Mucosa of stomach (tissue), 1 donor: ENCODE measurements around the gene SNAPIN.
A peak's percentile ranks its signal among the peaks of the same experiment; 100 is the strongest.

Source experiments
- H3K27me3 ChIP-seq: one replicate; pipeline ENCODE4 v1.7.0; 2013; ENCODE audit warnings: mild to moderate bottlenecking, low read length; ENCODE audit not compliant: control insufficient read depth, insufficient read depth
- H3K36me3 ChIP-seq: one replicate; pipeline ENCODE4 v1.7.0; 2013; ENCODE audit warnings: low read length; ENCODE audit not compliant: control insufficient read depth, insufficient read depth
- H3K4me1 ChIP-seq: one replicate; pipeline ENCODE4 v1.7.0; 2013; ENCODE audit warnings: mild to moderate bottlenecking, low read length; ENCODE audit not compliant: control insufficient read depth, insufficient read depth
- H3K4me3 ChIP-seq: one replicate; pipeline ENCODE4 v1.7.0; 2013; ENCODE audit warnings: low read length
- H3K9ac ChIP-seq: one replicate; pipeline ENCODE4 v1.7.0; 2013; ENCODE audit warnings: mild to moderate bottlenecking, low read length, moderate library complexity
- H3K9me3 ChIP-seq: one replicate; pipeline ENCODE4 v1.7.0; 2013; ENCODE audit warnings: mild to moderate bottlenecking, low read length, moderate library complexity; ENCODE audit not compliant: control insufficient read depth
- donor health status: Pancreatic carcinoma.

SNAPIN gene, protein sequence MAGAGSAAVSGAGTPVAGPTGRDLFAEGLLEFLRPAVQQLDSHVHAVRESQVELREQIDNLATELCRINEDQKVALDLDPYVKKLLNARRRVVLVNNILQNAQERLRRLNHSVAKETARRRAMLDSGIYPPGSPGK

DNA sequence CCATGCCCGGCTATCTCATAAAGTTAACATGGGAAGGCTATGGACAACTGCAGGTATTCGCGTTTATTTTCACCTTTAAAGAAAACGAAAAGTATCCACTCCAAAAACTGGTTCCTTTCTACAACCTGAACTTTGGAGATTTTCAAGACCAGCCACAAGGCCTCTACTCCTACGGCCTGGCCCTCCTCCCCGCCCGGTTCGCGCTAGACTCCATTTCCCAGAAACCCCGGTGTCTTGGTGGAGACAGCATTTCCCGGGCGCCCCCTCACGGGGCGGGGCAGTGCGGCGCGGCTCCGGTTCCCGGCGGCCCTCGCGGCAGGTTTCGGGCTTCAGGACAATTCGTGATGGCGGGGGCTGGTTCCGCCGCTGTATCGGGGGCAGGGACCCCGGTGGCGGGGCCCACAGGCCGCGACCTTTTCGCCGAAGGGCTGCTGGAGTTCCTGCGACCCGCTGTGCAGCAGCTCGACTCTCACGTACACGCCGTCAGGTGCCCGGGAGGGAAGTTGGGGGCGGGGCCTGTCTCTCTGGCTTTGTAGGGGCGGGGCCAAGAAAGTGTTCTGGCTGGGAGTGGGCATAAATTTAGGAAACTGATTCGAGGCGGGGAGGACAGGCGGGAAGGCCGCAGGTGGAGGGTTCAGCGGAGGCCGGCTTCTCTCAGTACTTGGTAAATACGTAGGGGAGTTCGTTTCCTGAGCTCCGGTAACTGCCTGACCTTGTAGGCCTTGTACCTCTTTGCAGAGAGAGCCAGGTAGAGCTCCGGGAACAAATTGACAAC, at the start of gene SNAPIN:
Gene SNAPIN, plus strand, starts transcription at position 304 of the 775 bp plus-strand sequence. Its CDS starts 41 bp downstream, at position 345.
- H3K27me3 ChIP-seq = no peaks in the 10 kb centered on the region

GRCh38 chr1:153608742-153609584, 49.5 kb upstream of the SNAPIN start:
- Histone ChIP-seq H3K4me3 (peak overlapping the region; percentile 0), H3K9ac (peak overlapping the region; percentile 4), H3K27me3 (no peaks in the 10 kb centered on the region), H3K4me1 (peaks cover 45% of the 10 kb centered on the region), H3K9me3 (no peaks in the 10 kb centered on the region), H3K36me3 (no peaks in the 10 kb centered on the region)

More for the DNA sequence above, at the start of gene SNAPIN:
- Histone ChIP-seq H3K4me1 (peaks cover 14% of the 10 kb centered on the region), H3K9me3 (no peaks in the 10 kb centered on the region), H3K36me3 (peaks cover 5% of the 10 kb centered on the region), H3K4me3 (peak within 1 kb of the TSS; percentile 52), H3K9ac (peak within 1 kb of the TSS; percentile 80)

DNA sequence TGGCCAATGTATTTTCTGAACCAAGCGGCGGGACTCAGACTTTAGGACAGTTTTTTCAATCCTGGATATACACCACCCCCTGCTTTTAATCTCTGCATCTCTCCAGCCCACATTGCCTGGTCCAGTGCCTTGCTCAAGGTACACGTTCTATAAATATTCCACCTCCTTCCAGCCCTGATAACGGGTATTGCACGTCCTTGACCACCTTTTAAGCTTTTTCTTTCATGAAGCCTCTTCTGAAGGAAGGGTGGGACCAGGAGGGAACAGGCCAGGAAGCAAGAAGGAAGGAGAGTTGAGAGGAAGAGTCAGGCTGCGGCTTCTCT, 49.0 kb upstream of the SNAPIN start:
- Histone ChIP-seq H3K27me3 (no peaks in the 10 kb centered on the region), H3K4me1 (peaks cover 51% of the 10 kb centered on the region), H3K9ac (peak overlapping the region; percentile 4), H3K36me3 (no peaks in the 10 kb centered on the region), H3K9me3 (no peaks in the 10 kb centered on the region), H3K4me3 (peak overlapping the region; percentile 0)

- Histone ChIP-seq H3K4me3 (peak overlapping the region; percentile 14), H3K9ac (no peak overlapping the region), H3K4me1 (peaks cover 56% of the 10 kb centered on the region), H3K27me3 (no peaks in the 10 kb centered on the region), H3K9me3 (no peaks in the 10 kb centered on the region), H3K36me3 (no peaks in the 10 kb centered on the region)
These were observed 48.2 kb upstream of the SNAPIN start for GRCh38 chr1:153610334-153610733.

DNA sequence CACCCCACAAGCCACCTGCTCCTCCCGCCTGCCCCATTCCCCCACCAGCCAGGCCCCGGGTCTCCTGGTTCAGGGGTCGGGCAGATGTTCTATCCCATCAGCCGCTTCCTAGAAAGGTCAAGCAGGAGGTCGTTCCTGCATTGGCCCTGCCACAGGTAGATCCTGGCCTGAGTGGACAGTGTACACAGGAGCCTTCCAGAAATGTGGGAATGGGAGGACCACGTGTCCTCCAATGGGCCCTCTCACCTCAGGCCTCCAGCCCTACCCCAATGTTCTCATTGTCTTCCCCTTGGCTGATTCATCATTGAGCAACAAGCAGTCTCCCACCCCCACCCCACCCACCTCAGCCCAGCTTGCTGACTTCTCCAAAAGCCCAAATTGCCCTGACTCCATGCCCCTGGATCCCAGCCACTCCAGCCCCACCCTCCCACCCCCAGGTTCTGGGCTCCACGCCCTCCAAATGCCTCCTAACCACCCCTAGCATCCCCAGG, 47.6 kb upstream of the SNAPIN start:
- Histone ChIP-seq H3K4me3 (peak overlapping the region; percentile 75), H3K9ac (no peak overlapping the region), H3K9me3 (no peaks in the 10 kb centered on the region), H3K36me3 (no peaks in the 10 kb centered on the region), H3K27me3 (no peaks in the 10 kb centered on the region), H3K4me1 (peaks cover 61% of the 10 kb centered on the region)

DNA sequence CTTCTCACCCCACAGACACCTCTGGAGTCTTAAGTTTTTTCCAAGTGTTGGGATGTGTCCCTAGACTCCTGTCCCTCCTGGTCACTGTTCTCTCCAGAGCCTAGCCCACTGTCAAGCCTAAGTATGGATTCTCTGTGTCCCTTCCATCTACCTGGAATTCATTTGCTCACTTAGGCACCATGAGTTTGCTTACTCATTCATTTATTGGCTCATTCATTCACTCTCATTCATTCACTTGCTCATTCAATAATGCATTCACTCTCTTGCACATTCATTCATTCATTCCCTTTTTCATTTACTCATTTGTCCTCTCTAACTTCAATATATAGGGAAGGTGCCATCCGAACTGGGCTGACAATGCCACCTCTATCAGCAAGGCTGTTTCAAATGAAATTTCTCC, 47.1 kb upstream of the SNAPIN start:
- Histone ChIP-seq H3K36me3 (no peaks in the 10 kb centered on the region), H3K9me3 (no peaks in the 10 kb centered on the region), H3K4me3 (peak overlapping the region; percentile 75), H3K4me1 (peaks cover 66% of the 10 kb centered on the region), H3K27me3 (no peaks in the 10 kb centered on the region), H3K9ac (peak overlapping the region; percentile 98)

DNA sequence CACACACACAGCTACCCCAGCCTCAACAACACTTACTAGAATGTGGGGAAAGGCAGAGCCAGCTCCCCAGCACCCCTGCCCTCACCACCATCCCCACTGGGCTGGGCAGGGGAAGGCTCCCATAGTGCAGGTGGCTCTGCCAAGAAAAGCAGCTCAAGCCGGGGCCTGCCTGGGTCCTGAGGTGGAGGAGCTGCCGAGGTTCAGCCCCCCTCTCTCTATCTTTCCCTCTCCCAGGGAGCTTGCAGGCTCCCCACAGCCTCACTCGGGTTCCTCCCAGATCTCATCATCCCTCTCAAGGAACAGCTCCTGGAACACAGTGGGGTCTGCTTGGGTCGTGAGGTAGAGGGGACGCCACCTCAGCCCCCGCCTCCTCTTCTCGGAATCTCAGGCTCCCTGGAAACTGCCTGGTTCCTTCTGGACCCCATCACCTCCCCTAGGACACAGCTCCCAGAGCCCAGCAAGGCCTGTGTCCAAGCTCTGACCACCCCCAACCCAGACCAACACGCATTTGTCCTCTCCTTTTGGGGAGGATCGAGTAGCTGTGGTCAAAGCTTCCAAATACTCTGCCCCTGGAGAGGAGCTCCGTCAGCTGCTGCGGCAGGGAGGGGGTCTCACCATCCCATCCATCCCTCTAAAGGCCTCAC, 46.3 kb upstream of the SNAPIN start:
- H3K9ac ChIP-seq = peak overlapping the region; percentile 98
- H3K4me1 ChIP-seq = peaks cover 75% of the 10 kb centered on the region
- H3K9me3 ChIP-seq = no peaks in the 10 kb centered on the region
- no peaks in the 10 kb centered on the region for H3K27me3 ChIP-seq
- H3K36me3 ChIP-seq = no peaks in the 10 kb centered on the region
- peak overlapping the region; percentile 75 for H3K4me3 ChIP-seq

DNA sequence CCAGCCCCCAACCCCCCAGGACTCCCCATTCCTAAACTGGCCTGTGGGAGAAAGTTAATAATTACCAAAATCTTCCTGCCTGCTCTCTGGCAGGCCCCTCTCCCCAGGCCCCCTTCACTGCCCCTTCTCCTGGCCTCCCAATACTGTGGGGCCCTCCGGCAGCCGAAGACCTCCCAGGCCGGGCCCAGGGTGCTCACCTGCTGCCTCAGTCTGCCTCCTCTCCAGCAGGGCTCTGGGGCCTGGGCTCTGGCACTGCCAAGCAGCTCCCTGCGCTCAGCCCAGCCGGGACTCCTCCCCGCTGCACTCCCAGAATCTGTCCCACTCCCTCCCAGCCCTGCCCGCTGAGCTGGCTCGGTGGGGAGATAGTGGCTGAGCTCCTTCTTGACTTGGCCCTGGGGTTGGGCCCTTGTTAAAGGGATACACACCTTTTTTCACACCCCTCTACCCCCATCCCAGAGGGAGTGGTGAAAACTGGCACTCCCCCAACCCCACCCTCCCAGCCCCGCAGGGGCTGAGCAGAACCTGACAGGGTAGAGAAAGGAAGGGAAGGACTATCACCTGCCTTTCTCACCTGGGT, 45.7 kb upstream of the SNAPIN start, which contains the start of gene S100A16:
Gene S100A16, minus strand, starts transcription at position 383 of the 577 bp plus-strand sequence. CDS start 4,986 bp downstream, outside the sequence.
- H3K27me3 ChIP-seq = no peaks in the 10 kb centered on the region
- H3K9ac ChIP-seq = peak within 1 kb of the TSS; percentile 98
- no peaks in the 10 kb centered on the region for H3K9me3 ChIP-seq
- H3K4me1 ChIP-seq = peaks cover 81% of the 10 kb centered on the region
- H3K4me3 ChIP-seq = peak within 1 kb of the TSS; percentile 75
- H3K36me3 ChIP-seq = no peaks in the 10 kb centered on the region

- H3K27me3 ChIP-seq = no peaks in the 10 kb centered on the region
- no peaks in the 10 kb centered on the region for H3K9me3 ChIP-seq
- no peak overlapping the region for H3K4me3 ChIP-seq
- H3K9ac ChIP-seq = peak overlapping the region; percentile 98
- no peaks in the 10 kb centered on the region for H3K36me3 ChIP-seq
- H3K4me1 ChIP-seq = peaks cover 79% of the 10 kb centered on the region
These were observed 45.1 kb upstream of the SNAPIN start for GRCh38 chr1:153613406-153613805.

- H3K9me3 ChIP-seq = no peaks in the 10 kb centered on the region
- no peaks in the 10 kb centered on the region for H3K36me3 ChIP-seq
- peaks cover 70% of the 10 kb centered on the region for H3K4me1 ChIP-seq
- H3K4me3 ChIP-seq = no peak overlapping the region
- no peaks in the 10 kb centered on the region for H3K27me3 ChIP-seq
- H3K9ac ChIP-seq = peak overlapping the region; percentile 95
These were observed 44.2 kb upstream of the SNAPIN start for GRCh38 chr1:153614189-153614900.

- no peaks in the 10 kb centered on the region for H3K36me3 ChIP-seq
- H3K4me3 ChIP-seq = peak overlapping the region; percentile 60
- H3K27me3 ChIP-seq = no peaks in the 10 kb centered on the region
- no peaks in the 10 kb centered on the region for H3K9me3 ChIP-seq
- peaks cover 64% of the 10 kb centered on the region for H3K4me1 ChIP-seq
- H3K9ac ChIP-seq = peak overlapping the region; percentile 95
These were observed 43.6 kb upstream of the SNAPIN start for GRCh38 chr1:153614906-153615305.
